ENCODE measurements around the gene DENND1B.
"Not testable (repeated sequence)": the region's sequence is repeated elsewhere in the genome, so short reads cannot be mapped to it uniquely, and the experiment has no call there.

DENND1B gene

GRCh38 chr1:197786280-197786679 lies 11.0 kb upstream of the DENND1B start:
- DNase-seq (ENCODE audit: low read depth, low spot score) = no peak

GRCh38 chr1:197783510-197783948 lies 8.2 kb upstream of the DENND1B start:
- DNase-seq (ENCODE audit: low read depth, low spot score) = no peak

GRCh38 chr1:197782722-197783360 lies 7.6 kb upstream of the DENND1B start:
- no peak for DNase-seq (ENCODE audit: low read depth, low spot score)

- DNase-seq (ENCODE audit: low read depth, low spot score) = no peak
These were observed 6.9 kb upstream of the DENND1B start for GRCh38 chr1:197781968-197782721.

GRCh38 chr1:197779921-197780320 lies 4.6 kb upstream of the DENND1B start:
- DNase-seq (ENCODE audit: low read depth, low spot score) = no peak

GRCh38 chr1:197778366-197778945 lies 3.2 kb upstream of the DENND1B start:
- no peak for DNase-seq (ENCODE audit: low read depth, low spot score)

GRCh38 chr1:197776351-197777105 lies 1.2 kb upstream of the DENND1B start:
- DNase-seq (ENCODE audit: low read depth, low spot score) = no peak

- DNase-seq (ENCODE audit: low read depth, low spot score) = peak; percentile 32
These were observed 606 bp downstream of the DENND1B start for GRCh38 chr1:197774466-197775281.

- no peak for DNase-seq (ENCODE audit: low read depth, low spot score)
These were observed 1.4 kb downstream of the DENND1B start for GRCh38 chr1:197773856-197774255.

GRCh38 chr1:197771904-197772556 lies 3.2 kb downstream of the DENND1B start:
- DNase-seq (ENCODE audit: low read depth, low spot score) = no peak

- no peak for DNase-seq (ENCODE audit: low read depth, low spot score)
These were observed 3.9 kb downstream of the DENND1B start for GRCh38 chr1:197771386-197771785.

- DNase-seq (ENCODE audit: low read depth, low spot score) = no peak
These were observed 5.0 kb downstream of the DENND1B start for GRCh38 chr1:197770243-197770642.

GRCh38 chr1:197769287-197769686 lies 6.0 kb downstream of the DENND1B start:
- no peak for DNase-seq (ENCODE audit: low read depth, low spot score)

- no peak for DNase-seq (ENCODE audit: low read depth, low spot score)
These were observed 7.1 kb downstream of the DENND1B start for GRCh38 chr1:197768014-197768805.

GRCh38 chr1:197763769-197764168 lies 11.5 kb downstream of the DENND1B start:
- DNase-seq (ENCODE audit: low read depth, low spot score) = no peak

- no peak for DNase-seq (ENCODE audit: low read depth, low spot score)
These were observed 12.0 kb downstream of the DENND1B start for GRCh38 chr1:197763307-197763706.

GRCh38 chr1:197761654-197762053 lies 13.6 kb downstream of the DENND1B start:
- DNase-seq (ENCODE audit: low read depth, low spot score) = no peak

GRCh38 chr1:197755553-197755952 lies 19.7 kb downstream of the DENND1B start:
- DNase-seq (ENCODE audit: low read depth, low spot score) = not testable (repeated sequence)

GRCh38 chr1:197752652-197753164 lies 22.6 kb downstream of the DENND1B start:
- not testable (repeated sequence) for DNase-seq (ENCODE audit: low read depth, low spot score)

GRCh38 chr1:197750366-197750765 lies 24.9 kb downstream of the DENND1B start:
- DNase-seq (ENCODE audit: low read depth, low spot score) = no peak
